Upper lobe of left lung (tissue), 4 donors: ENCODE results near the gene ZNF407.

ENCODE experiments used
- CTCF ChIP-seq, 6 experiments: fragments of 450-650 bp in 4 of 6; fragments of 200-600 bp in 2 of 6; sonication (generic) in 2 of 6; IDR thresholded peaks; one replicate each; pipeline ENCODE4 v1.5.1; 2016 to 2019; ENCODE audit warnings: antibody characterized with exemption in 6 of 6
- POLR2A ChIP-seq, 4 donors: fragments of 450-650 bp; IDR thresholded peaks; one replicate each; pipeline ENCODE4 v1.5.1; 2016 to 2017; ENCODE audit warnings: antibody characterized with exemption in 4 of 4, mild to moderate bottlenecking in 2 of 4

- TF ChIP-seq CTCF (IDR thresholded peaks at IDR 0.05) (no peak), POLR2A (IDR thresholded peaks at IDR 0.05) (no peak)
These were observed 349.7 kb downstream of the ZNF407 start for GRCh38 chr18:74947417-74947816.
